ENCODE results near the gene MYO5C.

DNA sequence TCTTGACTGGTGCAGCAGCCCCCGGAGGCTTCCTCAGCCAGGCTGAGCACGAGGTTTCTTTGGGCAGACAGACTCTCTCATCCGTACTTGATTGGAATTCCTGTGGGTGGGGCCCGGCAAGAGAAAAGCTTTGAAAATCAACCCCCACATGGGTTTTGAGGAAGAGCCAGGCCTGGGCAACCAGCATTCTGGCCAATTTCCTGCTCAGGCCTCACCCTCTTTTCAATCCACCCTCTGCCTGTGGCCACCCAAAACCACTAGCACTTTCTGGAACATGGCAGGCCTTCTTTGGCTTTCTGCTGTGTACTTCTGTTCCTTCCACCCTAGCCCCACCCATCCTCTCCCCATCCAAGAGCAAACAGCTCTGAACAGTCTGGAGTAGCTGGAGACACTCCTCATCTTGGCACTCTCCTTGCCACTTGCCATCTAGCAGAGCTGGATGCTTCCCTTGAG is 5.9 kb downstream of the MYO5C start:
- TF ChIP-seq TBL1XR1 (IDR thresholded peaks at IDR 0.05; ENCODE audit: low read depth, low read length) (no peak), ASH2L (IDR thresholded peaks at IDR 0.05; ENCODE audit: borderline replicate concordance, low read depth) (no peak), BACH1 (IDR thresholded peaks at IDR 0.05; ENCODE audit: borderline replicate concordance) (no peak), POLR2AphosphoS5 (IDR thresholded peaks at IDR 0.05; ENCODE audit: low read length) (no peak), BHLHE40 (IDR thresholded peaks at IDR 0.05; ENCODE audit: borderline replicate concordance in 1 of 2, low read depth in 2 of 2, low read length in 1 of 2) (no peak), PML (IDR thresholded peaks at IDR 0.05; ENCODE audit: low read length) (no peak), SP1 (IDR thresholded peaks at IDR 0.05; ENCODE audit: low read depth, low read length) (no peak), CREB1 (IDR thresholded peaks at IDR 0.05; ENCODE audit: low read depth) (no peak)
- TF ChIP-seq, protein P1, sequence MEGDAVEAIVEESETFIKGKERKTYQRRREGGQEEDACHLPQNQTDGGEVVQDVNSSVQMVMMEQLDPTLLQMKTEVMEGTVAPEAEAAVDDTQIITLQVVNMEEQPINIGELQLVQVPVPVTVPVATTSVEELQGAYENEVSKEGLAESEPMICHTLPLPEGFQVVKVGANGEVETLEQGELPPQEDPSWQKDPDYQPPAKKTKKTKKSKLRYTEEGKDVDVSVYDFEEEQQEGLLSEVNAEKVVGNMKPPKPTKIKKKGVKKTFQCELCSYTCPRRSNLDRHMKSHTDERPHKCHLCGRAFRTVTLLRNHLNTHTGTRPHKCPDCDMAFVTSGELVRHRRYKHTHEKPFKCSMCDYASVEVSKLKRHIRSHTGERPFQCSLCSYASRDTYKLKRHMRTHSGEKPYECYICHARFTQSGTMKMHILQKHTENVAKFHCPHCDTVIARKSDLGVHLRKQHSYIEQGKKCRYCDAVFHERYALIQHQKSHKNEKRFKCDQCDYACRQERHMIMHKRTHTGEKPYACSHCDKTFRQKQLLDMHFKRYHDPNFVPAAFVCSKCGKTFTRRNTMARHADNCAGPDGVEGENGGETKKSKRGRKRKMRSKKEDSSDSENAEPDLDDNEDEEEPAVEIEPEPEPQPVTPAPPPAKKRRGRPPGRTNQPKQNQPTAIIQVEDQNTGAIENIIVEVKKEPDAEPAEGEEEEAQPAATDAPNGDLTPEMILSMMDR (IDR thresholded peaks at IDR 0.05 in 2 of 3, conservative IDR thresholded peaks at IDR 0.05 in 1 of 3; ENCODE audit: control insufficient read depth in 2 of 3, extremely low read depth in 1 of 3, insufficient read depth in 1 of 3, low read depth in 3 of 3, low read length in 3 of 3): no peak
- TF ChIP-seq, protein P2, sequence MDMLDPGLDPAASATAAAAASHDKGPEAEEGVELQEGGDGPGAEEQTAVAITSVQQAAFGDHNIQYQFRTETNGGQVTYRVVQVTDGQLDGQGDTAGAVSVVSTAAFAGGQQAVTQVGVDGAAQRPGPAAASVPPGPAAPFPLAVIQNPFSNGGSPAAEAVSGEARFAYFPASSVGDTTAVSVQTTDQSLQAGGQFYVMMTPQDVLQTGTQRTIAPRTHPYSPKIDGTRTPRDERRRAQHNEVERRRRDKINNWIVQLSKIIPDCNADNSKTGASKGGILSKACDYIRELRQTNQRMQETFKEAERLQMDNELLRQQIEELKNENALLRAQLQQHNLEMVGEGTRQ (IDR thresholded peaks at IDR 0.05; ENCODE audit: borderline replicate concordance, low read depth, low read length): no peak
- TF ChIP-seq, protein P3, sequence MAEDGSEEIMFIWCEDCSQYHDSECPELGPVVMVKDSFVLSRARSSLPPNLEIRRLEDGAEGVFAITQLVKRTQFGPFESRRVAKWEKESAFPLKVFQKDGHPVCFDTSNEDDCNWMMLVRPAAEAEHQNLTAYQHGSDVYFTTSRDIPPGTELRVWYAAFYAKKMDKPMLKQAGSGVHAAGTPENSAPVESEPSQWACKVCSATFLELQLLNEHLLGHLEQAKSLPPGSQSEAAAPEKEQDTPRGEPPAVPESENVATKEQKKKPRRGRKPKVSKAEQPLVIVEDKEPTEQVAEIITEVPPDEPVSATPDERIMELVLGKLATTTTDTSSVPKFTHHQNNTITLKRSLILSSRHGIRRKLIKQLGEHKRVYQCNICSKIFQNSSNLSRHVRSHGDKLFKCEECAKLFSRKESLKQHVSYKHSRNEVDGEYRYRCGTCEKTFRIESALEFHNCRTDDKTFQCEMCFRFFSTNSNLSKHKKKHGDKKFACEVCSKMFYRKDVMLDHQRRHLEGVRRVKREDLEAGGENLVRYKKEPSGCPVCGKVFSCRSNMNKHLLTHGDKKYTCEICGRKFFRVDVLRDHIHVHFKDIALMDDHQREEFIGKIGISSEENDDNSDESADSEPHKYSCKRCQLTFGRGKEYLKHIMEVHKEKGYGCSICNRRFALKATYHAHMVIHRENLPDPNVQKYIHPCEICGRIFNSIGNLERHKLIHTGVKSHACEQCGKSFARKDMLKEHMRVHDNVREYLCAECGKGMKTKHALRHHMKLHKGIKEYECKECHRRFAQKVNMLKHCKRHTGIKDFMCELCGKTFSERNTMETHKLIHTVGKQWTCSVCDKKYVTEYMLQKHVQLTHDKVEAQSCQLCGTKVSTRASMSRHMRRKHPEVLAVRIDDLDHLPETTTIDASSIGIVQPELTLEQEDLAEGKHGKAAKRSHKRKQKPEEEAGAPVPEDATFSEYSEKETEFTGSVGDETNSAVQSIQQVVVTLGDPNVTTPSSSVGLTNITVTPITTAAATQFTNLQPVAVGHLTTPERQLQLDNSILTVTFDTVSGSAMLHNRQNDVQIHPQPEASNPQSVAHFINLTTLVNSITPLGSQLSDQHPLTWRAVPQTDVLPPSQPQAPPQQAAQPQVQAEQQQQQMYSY (CRISPR knock-in tag; IDR thresholded peaks at IDR 0.05): no peak
- TF ChIP-seq, protein P4, sequence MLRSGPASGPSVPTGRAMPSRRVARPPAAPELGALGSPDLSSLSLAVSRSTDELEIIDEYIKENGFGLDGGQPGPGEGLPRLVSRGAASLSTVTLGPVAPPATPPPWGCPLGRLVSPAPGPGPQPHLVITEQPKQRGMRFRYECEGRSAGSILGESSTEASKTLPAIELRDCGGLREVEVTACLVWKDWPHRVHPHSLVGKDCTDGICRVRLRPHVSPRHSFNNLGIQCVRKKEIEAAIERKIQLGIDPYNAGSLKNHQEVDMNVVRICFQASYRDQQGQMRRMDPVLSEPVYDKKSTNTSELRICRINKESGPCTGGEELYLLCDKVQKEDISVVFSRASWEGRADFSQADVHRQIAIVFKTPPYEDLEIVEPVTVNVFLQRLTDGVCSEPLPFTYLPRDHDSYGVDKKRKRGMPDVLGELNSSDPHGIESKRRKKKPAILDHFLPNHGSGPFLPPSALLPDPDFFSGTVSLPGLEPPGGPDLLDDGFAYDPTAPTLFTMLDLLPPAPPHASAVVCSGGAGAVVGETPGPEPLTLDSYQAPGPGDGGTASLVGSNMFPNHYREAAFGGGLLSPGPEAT (IDR thresholded peaks at IDR 0.05; ENCODE audit: low read depth): no peak

All from GM12878 (cell line).